ENCODE results near the gene CEP131. TPM values are rescaled to one million over a fixed set of nuclear protein-coding genes. Genes with fewer than 3 reads are reported as not detected.

The CEP131 gene
- total and polyA plus RNA-seq, 5 experiments from 2014 or later, result 1.1 to 12.0 (median 4.4) TPM

DNA sequence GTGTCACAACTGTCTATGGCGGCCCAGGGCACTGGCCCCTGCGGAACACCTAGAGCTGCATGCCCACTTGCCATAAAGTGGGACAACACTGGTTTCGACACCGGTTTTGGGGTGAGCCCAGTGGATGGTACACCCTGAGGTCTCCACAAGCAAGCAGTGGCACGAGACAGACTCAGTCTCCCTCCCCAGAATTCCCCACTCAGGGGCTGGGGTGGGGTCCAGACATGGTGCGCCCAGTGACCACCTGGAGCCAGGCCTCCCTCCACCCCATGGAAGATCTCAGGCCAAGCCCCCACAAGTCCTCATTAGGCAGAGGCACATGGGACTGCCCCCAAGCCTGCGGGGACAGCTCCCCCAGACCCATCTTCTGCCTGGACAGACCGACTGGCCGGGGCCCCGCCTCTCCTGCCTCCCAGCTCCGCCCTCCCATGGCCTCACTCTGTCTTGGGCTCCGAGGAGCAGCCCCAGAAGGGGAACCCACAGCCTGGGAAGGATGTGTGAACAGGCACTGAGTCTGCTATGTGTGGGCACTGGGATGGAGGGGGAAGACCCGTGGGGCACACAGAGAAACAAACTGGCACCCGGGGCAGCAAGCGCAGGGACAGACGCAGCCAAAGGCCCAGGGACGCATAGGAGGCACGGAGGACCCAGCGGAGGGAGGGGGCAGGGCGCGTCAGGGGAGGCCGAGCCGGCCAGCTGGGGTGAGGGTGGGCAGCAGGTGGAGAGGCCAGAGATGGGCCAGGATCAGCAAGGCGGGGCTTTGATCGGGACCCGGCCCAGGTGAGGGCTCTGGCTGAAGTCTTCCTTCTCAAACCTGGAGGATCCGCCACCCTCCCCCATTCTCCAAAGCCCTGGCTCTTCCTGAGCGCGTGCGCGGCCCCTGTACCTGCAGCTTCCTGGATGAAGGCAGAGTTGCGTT, 13.3 kb upstream of the CEP131 start:
- H3K36me3 Mint-ChIP-seq, result peaks cover 0 to 3% (median 0%) of the 10 kb centered on the region in 3 donors
- H3K4me3 Mint-ChIP-seq, result peak overlapping the region in 6 of 10 donors; percentile 22 to 67 (median 30)
- DNase-seq (peak in 1 of 10 donors; percentile 50), ATAC-seq (no peak)
- H3K27me3 Mint-ChIP-seq, result no peaks in the 10 kb centered on the region
- H3K9me3 Mint-ChIP-seq, result no peaks in the 10 kb centered on the region
- H3K27ac Mint-ChIP-seq, result no peak overlapping the region
- H3K4me1 Mint-ChIP-seq, result peaks cover 10 to 41% (median 33%) of the 10 kb centered on the region in 4 donors
- POLR2A ChIA-PET, result interaction anchor here (1.2 kb wide), 1 partner anchor 16 kb away, joined by 3 read pairs; no protein-coding TSS in a partner anchor

DNA sequence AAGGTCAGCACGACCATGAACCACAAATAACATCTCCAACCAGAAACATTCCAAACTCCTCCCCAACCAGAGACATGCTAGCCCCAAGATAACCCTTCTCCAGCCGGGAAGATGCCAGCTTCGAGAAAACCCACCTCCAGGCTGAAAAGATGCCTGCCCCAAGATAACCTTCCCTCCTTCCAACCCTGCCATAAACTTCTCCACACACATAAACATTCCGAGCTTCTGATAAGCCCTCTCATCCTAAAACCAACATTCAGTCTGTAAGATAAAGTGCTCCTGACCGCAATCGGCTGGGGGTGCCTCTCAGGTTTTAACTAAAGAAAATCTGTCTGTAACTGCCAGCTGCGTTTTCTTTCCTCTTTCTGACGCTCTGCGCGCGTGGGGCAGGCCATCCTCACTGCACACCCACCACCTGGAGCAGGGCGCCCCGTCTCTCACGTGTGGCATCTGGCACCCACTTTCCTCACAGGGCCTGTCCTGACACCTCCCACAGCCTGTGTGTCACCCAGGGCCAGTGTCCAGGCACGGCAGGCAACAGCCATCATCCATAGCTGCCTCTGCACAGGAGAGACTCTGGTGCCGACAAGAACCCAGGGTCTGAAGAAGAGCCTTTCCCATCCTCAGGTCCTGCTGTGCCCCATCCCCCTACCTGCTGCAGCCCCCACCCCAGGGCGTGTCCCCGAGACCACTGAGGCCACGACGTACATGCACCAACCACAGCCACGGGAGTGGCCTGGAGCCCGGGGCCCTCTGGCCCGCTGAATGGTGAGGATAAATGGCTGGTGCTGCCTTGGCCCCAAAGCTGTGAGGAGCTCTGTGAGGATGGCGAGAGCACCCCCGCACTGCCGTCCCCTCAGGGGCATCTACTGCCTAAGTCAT, 12.4 kb upstream of the CEP131 start:
- H3K4me3 Mint-ChIP-seq, result peak overlapping the region in 3 of 10 donors; percentile 50 to 56 (median 55)
- no peaks in the 10 kb centered on the region for H3K27me3 Mint-ChIP-seq
- ATAC-seq (no peak), DNase-seq (peak in 1 of 10 donors; percentile 59)
- peaks cover 0 to 9% (median 0%) of the 10 kb centered on the region in 3 donors for H3K36me3 Mint-ChIP-seq
- H3K9me3 Mint-ChIP-seq, result no peaks in the 10 kb centered on the region
- peaks cover 9 to 35% (median 25%) of the 10 kb centered on the region in 4 donors for H3K4me1 Mint-ChIP-seq
- H3K27ac Mint-ChIP-seq, result peak overlapping the region in 1 of 10 donors; percentile 69
- POLR2A ChIA-PET, result interaction anchor here (1.2 to 2.4 kb wide), 2 partner anchors 12 to 15 kb away, joined by 3 to 6 read pairs; partner anchors contain the start of gene CEP131

DNA sequence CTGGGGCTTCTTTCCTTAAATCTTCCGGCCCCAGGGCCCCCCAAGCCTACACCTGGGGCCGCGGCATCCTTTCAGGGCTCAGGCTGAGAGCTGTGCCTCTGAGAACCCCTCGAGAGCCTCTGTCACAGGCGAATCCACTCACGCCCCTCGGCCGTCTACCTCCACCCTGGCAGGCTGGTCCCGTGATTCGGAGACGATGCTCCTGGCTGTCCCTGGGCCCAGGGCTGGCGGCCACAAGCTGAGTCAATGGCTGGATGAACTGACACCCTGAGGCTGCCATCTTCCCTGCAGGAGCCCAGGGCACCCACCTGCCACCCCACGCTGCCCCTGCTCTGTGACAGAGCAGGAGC, 11.7 kb upstream of the CEP131 start:
- ATAC-seq (no peak), DNase-seq (peak in 1 of 10 donors; percentile 41)
- no peaks in the 10 kb centered on the region for H3K27me3 Mint-ChIP-seq
- peak overlapping the region in 1 of 10 donors; percentile 69 for H3K27ac Mint-ChIP-seq
- peak overlapping the region in 1 of 10 donors; percentile 8 for H3K4me3 Mint-ChIP-seq
- POLR2A ChIA-PET, result interaction anchor here (2.4 kb wide), 1 partner anchor 12 kb away, joined by 6 read pairs; the partner anchor contains the start of gene CEP131
- peaks cover 9 to 35% (median 22%) of the 10 kb centered on the region in 4 donors for H3K4me1 Mint-ChIP-seq
- no peaks in the 10 kb centered on the region for H3K9me3 Mint-ChIP-seq
- H3K36me3 Mint-ChIP-seq, result peaks cover 0 to 15% (median 6%) of the 10 kb centered on the region in 3 donors

DNA sequence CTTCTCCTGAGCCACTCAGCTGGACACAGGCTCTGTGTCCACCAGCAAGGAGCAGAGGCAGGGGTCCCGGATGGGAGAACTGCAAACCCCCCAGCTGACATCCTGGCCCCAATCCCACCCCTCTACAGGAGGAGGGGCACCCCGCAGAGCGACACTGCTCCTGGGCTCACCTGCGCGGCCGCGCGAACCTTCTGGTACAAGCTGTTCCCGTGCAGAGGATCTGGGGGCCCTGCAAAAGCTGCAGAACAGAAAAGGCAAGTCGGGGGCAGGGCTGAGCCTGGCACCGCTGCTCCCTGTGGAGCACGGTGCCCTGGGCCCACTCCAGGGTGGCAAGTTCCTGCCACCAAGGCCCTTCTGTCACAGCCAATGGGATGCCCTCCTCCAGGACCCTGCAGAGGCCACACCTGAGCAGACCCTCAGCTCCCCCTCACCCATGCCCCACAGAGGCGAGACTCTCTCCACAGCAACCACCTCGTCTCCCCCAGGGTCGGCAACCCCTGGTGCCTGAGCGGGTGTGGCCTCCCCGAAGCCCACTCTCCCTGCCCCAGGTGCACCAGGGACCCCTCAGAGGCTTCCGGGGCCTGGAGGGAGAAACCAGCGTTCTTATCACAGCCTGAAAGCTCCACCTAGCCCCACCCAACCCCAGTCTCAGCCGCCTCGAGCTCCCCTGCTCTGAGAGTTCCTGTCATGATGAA, 11.2 kb upstream of the CEP131 start:
- ATAC-seq (no peak), DNase-seq (peak in 1 of 10 donors; percentile 48)
- Mint-ChIP-seq H3K4me1 (peaks cover 9 to 35% (median 21%) of the 10 kb centered on the region in 4 donors), H3K36me3 (peaks cover 0 to 16% (median 6%) of the 10 kb centered on the region in 3 donors), H3K4me3 (no peak overlapping the region), H3K27ac (no peak overlapping the region), H3K9me3 (no peaks in the 10 kb centered on the region), H3K27me3 (no peaks in the 10 kb centered on the region)
- POLR2A ChIA-PET, result interaction anchor here (2.4 kb wide), 1 partner anchor 11 kb away, joined by 6 read pairs; the partner anchor contains the start of gene CEP131

DNA sequence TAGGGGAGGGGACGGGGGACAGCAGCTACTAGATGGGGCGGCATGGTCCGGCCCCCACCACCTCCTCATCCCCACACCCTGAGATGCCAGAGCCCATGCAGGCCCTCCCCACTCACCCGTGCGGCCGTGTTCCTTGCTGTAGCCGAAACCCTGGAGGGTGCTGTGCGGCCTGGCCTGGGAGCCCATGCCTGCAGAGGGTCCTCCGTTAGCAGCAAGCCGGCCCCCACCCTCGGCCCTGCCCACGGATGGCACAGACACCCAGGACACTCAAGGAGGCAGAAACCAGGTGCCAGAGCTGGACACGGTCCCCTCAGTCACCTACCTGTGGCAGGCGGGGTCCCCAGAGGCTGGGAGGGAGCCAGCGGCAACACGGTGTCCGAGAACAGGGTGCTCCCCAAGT, 10.6 kb upstream of the CEP131 start:
- Mint-ChIP-seq H3K36me3 (peaks cover 0 to 16% (median 6%) of the 10 kb centered on the region in 3 donors), H3K4me1 (peaks cover 9 to 35% (median 22%) of the 10 kb centered on the region in 4 donors), H3K9me3 (no peaks in the 10 kb centered on the region), H3K27ac (no peak overlapping the region), H3K27me3 (no peaks in the 10 kb centered on the region), H3K4me3 (no peak overlapping the region)
- POLR2A ChIA-PET, result interaction anchor here (2.4 kb wide), 1 partner anchor 10 kb away, joined by 6 read pairs; the partner anchor contains the start of gene CEP131
- DNase-seq (peak in 1 of 10 donors; percentile 52), ATAC-seq (no peak)

DNA sequence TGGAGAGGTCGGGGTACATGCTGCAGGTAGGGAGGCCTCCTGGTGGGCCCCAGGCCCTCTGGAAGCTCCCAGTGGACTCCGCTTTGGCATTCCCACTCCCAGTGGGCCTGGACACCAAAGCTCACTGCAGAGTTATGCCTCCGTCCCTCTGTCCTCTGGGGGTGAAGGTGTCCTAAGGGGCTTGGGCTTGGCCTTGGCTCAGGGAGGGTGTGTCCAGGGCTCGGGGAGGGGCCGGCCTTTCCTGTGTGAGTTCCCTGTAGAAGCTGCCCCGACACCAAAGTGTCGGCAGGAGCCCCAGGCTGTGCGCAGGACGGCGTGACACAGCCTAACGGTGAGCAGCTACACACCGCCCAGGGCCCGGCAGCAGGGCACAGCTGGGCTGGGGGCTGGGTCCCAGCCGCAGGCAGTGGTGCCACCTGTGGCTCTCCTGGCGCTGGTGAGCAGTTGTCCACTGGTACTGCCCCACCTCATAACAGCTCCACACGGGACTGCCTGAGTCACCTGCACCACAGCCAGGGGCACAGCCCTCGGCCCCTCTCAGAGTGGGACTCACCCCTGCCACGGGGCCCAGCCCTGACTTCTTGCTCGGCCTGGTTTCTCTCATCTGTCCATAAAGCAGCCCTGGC, 10.0 kb upstream of the CEP131 start:
- Mint-ChIP-seq H3K36me3 (peaks cover 0 to 16% (median 6%) of the 10 kb centered on the region in 3 donors), H3K4me1 (peaks cover 9 to 31% (median 21%) of the 10 kb centered on the region in 4 donors), H3K27ac (no peak overlapping the region), H3K9me3 (no peaks in the 10 kb centered on the region), H3K27me3 (no peaks in the 10 kb centered on the region), H3K4me3 (no peak overlapping the region)
- ATAC-seq (no peak), DNase-seq (peak in 1 of 10 donors; percentile 51)
- POLR2A ChIA-PET, result interaction anchor here (2.4 kb wide), 1 partner anchor 10 kb away, joined by 6 read pairs; the partner anchor contains the start of gene CEP131

DNA sequence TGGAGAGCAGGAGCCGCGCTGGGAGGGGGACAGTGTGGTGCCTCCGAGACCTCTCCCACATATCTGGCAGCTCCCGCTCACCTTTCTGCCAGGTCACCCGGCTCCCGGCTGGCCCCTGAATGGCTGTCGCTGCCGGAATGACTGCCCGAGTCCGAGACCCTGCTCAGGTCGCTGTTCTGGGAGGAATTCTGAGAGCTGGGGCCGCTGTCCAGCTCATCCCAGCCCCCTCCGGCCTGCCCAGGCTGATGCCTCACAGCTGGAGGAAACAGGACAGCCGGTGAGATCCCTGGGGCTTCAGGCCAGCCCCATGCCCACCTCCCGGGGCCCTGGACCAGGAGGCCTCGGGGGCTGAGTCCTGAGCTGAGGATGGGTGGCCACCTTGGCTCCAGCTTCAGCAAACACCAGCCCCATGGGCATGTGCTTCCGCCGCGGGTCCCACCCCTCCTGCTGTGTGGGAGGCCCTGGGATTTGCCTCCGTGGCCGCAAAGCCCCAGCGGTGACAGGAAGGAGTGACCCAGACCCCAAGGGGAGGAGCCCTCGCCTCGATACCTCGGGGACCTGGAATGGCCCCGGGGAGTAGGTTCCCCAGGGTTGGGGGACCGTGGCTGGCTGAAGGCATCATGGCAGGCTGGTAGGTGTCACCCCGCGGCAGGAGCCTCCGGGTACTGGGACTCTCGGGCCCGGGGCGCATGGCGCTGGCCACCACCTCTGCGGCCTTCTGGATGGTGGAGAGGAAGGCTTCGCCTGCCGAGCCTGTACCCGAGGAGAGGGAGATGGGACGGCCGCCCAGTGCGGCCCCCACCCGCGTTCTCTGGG, 9.2 kb upstream of the CEP131 start:
- Mint-ChIP-seq H3K9me3 (no peaks in the 10 kb centered on the region), H3K36me3 (peaks cover 0 to 16% (median 6%) of the 10 kb centered on the region in 3 donors), H3K27me3 (no peaks in the 10 kb centered on the region), H3K27ac (no peak overlapping the region), H3K4me3 (no peak overlapping the region), H3K4me1 (peaks cover 10 to 26% (median 18%) of the 10 kb centered on the region in 4 donors)
- POLR2A ChIA-PET, result no interaction called here
- ATAC-seq (no peak), DNase-seq (peak in 1 of 10 donors; percentile 35)

DNA sequence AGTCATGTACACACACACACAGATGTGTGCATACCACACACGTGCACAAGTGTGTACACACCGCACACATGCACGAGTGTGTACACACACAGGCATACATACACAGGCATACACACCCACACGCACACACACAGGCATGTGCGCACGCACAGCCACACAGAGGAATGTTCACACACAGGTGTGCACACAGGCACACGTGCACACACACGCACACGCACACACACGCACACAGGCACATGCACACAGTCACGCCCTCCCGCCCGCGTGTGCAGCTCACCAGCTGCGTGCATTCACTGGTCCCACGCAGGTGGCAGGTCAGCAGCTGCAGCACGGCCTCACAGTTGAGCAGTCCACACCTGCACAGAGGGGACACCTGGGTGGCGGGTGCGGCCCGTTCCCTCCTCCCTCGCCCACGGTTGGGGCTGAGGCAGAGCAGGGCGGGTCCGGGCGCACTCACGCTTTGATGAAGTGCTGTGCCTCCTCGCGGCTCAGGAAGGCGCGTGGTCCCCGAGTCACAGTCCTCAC, 8.4 kb upstream of the CEP131 start:
- DNase-seq (peak in 1 of 10 donors; percentile 57), ATAC-seq (no peak)
- H3K4me1 Mint-ChIP-seq, result peaks cover 9 to 23% (median 17%) of the 10 kb centered on the region in 4 donors
- H3K4me3 Mint-ChIP-seq, result peak overlapping the region in 1 of 10 donors; percentile 29
- peak overlapping the region in 2 of 10 donors; percentile 46 to 63 for H3K27ac Mint-ChIP-seq
- POLR2A ChIA-PET, result interaction anchor here (0.7 kb wide), 1 partner anchor 14 kb away, joined by 3 read pairs; no protein-coding TSS in a partner anchor
- no peaks in the 10 kb centered on the region for H3K9me3 Mint-ChIP-seq
- no peaks in the 10 kb centered on the region for H3K27me3 Mint-ChIP-seq
- peaks cover 0 to 16% (median 6%) of the 10 kb centered on the region in 3 donors for H3K36me3 Mint-ChIP-seq

DNA sequence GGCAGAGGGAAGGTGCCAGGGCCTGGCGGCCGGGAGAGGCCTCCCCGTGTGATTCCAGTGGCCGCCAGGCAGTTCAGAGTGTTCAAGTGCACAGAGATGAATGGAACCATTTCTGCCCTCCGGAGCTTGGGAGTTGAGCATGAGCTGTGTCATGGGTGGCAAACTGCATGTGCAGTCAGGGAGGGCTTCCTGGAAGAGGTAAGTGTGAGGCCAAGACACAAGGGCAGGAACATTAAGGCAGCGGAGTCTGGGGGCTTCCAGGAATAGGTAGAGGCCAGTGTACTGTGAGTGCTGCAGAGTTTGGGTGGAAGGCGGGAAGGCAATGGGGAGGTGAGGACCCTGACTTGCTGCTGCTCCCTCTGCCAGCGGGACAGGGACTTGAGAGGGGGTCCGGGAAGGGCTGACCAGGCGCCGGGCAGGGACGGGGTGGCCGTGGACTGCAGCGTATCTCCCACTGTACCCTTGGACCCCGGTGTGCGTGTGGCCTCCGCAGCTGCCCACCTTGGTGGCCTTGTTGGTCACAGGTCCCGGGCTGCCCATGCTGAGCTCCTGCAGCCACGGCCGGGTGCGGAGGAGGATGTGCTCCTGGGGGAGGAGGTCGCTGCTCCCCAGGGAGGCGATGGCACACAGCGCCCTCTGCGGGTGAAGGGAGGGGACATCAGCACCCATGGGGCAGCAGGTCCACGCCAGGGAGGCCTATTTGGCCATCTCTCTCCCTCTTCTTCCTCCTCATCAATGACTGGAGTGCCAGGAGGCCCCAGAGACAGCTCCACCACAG, 7.5 kb upstream of the CEP131 start:
- Mint-ChIP-seq H3K27me3 (no peaks in the 10 kb centered on the region), H3K9me3 (no peaks in the 10 kb centered on the region), H3K4me1 (peaks cover 7 to 19% (median 15%) of the 10 kb centered on the region in 4 donors), H3K4me3 (no peak overlapping the region), H3K27ac (peak overlapping the region in 1 of 10 donors; percentile 77), H3K36me3 (peaks cover 0 to 16% (median 6%) of the 10 kb centered on the region in 3 donors)
- DNase-seq (peak in 1 of 10 donors; percentile 57), ATAC-seq (peak in 1 of 2 donors; percentile 25)
- POLR2A ChIA-PET, result interaction anchor here (0.7 to 1.1 kb wide), 2 partner anchors 15 to 167 kb away, joined by 3 read pairs; no protein-coding TSS in a partner anchor

DNA sequence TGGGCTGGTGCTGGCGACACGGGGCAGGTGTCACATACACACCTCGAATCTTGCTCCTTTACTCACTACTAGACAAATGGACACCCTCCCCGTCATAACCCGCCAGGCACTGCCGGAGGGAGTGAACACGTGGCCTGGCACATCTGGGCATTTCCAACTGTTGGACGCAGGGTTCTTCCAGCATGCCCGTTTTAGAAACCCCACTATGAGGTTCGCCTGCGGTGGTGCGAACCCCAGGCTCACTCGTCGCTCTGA, 6.8 kb upstream of the CEP131 start:
- Mint-ChIP-seq H3K9me3 (no peaks in the 10 kb centered on the region), H3K27ac (peak overlapping the region in 2 of 10 donors; percentile 4 to 37), H3K4me3 (peak overlapping the region in 1 of 10 donors; percentile 16), H3K4me1 (peaks cover under 1 to 14% (median 10%) of the 10 kb centered on the region in 4 donors), H3K36me3 (peaks cover 0 to 14% (median 6%) of the 10 kb centered on the region in 3 donors), H3K27me3 (no peaks in the 10 kb centered on the region)
- POLR2A ChIA-PET, result interaction anchor here (1.1 kb wide), 1 partner anchor 167 kb away, joined by 3 read pairs; no protein-coding TSS in a partner anchor
- ATAC-seq (no peak), DNase-seq (no peak)
